GM21619 (cell line): ENCODE results near the gene TSHR.
"Not testable (repeated sequence)": the region's sequence is repeated elsewhere in the genome, so short reads cannot be mapped to it uniquely, and the experiment has no call there.

Experiments
- ATAC-seq: cut with Tn5 transposase; IDR thresholded peaks from one replicate; pipeline ENCODE4 v1.9.1; 2021; ENCODE audit not compliant: unreplicated experiment

The TSHR gene

DNA sequence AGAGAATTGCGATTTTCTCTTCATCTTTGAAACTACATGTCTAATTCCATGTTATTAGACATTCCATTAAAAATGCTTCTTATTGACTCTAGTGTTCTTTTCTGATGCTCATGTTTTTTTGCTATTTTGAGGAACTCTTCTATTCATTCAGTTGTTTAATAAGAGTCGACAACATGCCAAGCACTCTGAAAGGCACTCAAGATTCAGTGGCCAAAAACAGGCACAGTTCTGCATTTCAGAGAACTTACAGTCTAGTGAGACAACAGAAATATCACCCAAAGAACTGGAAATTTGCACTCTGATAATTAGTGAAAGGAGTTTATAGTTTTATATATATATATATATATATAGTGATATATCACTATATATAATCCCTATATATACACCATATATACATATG is 111.7 kb downstream of the TSHR start:
- no peak for ATAC-seq

DNA sequence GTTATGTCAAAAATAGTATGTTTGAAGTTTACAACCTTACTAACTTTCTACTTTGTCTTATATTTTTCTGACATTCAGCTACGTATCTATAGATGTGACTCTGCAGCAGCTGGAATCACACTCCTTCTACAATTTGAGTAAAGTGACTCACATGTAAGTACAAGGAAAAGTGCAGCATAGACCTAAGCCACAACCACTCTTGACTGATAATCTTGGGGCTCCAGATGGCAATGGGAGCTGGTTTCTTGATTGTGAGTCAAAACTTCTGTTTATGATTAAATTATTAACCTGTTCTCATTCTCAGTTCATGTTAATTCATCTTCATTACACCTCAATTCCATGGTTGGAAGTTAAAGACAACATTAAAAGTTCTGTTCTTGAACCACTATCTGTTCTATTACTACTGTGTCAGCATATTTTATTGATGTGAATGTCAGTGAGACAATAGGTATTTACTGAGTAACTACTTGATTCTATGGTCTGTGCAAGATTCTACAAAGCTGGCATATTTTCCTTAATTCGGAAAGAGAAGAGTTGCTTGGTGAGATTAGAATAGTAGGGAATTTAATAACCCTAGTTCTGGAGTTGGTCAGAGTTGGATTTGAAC is 112.9 kb downstream of the TSHR start:
- ATAC-seq: no peak

DNA sequence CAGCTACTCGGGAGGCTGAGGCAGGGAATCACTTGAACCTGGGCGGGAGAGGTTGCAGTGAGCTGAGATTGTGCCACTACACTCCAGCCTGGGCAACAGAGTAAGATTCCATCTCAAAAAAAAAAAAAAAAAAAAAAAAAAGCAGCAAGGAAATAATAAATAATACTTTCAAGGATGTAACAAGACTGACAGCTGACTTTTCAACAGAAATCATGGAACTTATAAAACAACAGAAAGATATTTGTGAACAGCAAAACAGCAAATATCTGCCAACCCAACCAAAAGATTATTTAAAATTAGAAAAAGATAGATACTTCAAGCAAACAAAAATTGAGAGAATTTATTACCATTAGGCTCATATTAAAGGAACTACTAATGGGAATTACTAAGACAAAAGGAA is 115.1 kb downstream of the TSHR start:
- no peak for ATAC-seq

DNA sequence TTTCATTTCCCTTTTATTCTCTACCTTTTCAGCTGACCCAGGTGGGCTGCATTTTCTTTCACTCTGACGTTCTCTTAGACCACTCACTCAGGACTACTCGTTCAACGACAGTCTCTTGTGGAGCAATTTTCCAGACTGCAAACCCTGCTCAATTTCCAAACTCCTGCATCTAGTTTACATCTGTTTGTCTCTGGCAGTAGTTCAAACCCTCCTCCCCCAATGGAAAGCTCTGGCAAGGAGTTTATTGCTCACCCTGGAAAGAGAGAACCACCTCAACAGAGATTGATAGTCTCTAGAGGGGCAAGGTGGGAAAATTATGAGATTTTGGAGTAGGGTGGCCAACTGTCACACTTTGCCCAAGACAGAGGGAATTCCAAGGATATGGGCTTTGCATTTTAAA is 130.2 kb downstream of the TSHR start:
- ATAC-seq: no peak

DNA sequence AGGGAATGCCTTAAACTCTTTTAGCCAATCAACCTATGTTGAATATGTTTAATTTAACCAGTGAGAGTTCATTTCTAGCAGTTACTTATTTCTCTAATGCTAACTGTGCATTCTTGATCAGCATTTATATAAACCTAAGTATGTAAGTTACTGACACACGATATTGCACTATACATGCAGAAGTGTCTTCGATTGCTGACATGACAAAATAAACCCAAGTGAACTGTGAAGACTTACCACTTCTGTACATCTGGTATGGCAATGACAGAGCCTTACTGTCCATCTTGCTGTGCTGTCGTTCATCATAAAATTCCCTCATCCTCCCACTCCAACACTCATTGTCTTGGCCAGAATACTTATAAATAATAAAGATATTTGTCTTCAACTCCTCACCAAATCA is 131.8 kb downstream of the TSHR start:
- no peak for ATAC-seq

DNA sequence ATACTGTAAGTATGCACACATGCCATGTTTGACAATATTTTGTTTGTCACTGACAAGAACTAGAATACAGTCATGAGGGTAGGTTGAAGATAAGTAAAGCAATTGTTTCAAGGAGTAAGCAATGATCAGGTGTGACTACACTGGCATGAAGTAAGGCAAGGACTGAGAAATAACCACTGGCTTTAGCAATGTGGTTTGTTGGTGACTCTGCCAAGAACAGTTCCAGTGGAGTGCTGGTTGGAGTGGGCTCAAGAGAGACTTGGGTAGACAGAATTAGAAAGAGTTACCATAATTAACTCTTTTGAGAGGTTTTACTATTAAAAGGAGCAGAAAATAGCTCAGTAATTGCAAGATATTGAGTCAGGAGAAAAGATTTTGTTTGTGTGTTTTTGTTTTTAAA is 135.7 kb downstream of the TSHR start:
- no peak for ATAC-seq

DNA sequence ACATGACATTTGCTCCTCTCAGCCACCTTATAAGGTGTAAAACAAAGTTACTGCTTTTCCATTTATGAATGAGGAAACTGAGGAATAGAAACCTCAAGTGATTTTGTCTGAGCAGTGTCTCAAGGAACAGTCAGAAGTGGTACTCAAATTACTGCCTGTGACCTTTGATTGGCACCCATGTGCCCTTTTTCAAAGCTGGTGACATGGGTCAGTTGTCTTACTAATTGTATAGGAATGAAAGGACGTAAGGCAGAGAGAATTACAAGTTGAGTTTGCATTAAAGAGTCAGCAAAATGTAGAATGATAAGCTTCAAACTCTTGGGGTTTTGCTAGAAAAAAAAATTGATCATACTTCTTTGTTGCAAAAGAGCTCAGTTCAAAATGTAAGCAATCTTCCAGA is 136.2 kb downstream of the TSHR start:
- ATAC-seq: no peak

DNA sequence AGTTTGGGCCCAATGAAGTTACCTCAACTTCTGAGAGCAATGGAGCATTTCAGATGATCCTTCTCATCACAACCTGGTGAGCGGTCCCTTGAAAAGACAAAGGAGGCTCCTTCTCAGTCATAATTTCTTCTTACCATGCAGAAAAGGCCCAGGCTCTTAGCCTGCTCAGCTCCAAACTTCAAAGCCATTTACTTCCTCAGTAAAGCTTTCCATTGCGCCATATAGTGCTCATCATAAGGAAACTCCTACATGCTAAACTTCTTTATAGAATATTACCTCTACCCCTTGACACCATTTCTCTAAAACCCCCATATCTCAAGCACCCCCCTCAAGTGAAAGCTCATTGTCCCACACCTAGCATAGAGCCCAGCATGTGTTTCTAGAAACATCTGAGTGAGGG is 138.2 kb downstream of the TSHR start:
- ATAC-seq: no peak

DNA sequence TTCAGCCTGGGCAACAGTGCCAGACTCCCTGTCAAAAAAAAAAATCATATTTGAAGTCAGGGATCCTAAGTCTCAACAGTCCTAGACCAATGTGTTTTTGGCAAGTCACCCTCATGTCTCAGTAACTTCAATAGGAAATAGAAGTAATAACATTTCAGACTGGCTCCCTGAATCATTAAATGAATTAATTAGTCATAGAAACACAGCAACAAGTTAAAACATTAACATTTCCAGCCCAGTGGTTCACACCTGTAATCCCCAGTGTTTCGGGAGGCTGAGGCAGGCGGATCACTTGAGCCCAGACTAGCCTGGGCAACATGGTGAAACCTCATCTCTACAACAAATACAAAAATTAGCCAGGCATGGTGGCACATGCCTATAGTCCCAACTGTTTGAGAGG is 140.1 kb downstream of the TSHR start:
- ATAC-seq: no peak

DNA sequence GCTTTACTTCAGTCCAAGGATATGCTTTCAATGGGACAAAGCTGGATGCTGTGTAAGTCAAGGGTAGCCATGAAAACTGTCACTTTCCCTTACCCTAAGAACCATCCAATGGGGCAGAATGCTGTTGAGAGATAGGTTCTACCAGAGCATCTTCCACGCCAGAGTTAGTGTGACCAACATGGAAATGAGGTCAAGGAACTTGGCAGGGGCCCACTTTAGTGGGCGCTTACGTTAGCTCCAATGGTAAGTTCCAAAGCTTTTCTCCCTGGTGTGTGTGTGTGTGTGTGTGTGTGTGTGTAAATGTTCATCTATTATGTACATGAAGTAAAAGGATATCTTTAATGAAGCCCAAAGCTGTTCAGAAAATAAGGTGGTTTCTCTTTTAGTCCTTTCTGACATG is 141.2 kb downstream of the TSHR start:
- ATAC-seq: no peak

DNA sequence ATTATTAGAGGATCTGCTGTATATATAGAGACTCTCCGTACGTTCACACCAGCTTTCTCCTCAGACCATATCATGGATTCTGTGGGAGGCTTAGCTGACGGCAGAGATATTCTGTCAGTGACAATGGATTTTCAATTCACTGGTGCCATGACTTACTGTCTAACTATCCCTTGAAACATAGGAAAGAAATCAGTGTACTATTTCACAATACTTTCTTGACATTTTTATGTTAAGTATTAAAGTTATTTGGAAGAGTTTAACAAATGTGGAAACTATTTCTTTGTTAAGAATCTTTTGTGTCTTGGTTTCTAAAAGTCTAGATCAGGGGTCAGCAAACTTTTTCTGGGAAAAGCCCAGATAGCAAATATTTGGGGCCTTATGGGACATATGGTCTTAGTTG is 146.8 kb downstream of the TSHR start:
- ATAC-seq: no peak

DNA sequence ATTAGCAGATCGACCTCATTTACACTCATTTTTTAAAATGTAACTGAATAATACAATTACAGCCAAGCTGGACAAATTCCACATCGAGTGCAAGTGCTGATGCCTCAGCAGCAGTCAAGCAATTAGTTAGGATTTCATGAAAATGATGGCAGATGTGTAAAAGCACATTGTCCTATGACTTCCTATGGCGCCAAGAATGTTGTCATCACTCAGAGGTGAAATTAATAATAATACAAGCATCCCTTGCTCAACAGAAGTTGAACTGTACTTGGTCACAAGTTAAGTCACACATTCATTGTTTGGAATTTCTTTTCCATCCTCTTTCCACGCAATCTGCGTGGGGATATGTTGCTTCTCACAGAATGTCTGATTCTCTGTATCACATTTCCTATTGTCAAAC is 148.0 kb downstream of the TSHR start:
- ATAC-seq: no peak

DNA sequence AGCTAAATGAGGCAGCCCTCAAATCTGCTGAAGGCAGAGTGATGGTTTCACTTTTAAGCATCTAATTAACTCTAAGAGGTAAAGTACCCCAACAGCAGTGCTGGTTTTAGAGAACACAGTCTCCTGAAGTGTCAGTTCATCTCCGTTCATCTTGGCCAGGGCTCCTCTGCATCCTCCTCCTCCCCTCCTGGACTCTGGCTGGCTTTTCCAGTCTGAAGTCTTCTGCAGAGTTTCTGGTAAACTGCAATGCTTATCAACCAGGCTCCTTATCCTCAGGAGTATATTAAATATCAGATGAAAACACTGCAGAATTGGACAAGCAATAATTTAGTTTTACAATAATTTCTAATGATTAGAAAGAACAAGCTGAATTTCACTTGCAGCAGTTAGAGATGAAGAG is 150.0 kb downstream of the TSHR start:
- no peak for ATAC-seq

DNA sequence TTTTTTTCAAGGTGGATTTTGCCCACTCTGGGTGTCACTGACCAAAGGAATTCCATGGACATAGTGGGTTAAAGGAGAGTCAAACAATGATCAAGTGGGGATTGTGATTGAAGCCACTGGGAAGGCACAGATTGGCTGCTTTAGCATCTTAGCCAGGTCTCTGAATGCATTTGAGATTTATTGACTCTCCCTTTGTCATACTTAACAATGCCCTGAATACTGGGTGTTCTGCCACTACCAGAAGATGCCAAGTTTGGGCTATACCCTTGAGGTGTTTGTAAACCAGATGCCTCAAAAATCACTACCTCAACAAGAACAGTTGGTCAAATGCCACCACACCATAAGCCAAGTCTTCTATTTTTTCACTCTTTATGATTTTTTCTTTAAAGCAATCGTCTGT is 150.5 kb downstream of the TSHR start:
- no peak for ATAC-seq

DNA sequence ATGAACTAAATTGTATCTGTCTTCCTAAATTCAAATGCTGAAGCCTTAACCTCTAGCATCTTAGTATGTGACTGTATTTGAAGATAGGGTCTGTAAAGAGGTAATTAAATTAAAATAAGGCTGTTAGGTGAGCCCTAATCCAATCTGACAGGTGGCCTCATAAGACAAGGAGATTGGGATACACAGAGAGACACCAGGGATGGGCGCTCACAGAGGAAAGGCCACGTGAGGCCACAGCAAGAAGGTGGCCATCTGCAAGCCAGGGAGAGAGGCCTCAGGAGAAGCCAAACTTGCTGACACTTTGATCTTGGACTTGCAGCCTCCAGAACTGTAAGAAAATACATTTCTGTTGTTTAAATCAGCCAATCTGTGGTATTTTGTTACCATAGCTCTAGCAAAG is 154.8 kb downstream of the TSHR start:
- no peak for ATAC-seq

DNA sequence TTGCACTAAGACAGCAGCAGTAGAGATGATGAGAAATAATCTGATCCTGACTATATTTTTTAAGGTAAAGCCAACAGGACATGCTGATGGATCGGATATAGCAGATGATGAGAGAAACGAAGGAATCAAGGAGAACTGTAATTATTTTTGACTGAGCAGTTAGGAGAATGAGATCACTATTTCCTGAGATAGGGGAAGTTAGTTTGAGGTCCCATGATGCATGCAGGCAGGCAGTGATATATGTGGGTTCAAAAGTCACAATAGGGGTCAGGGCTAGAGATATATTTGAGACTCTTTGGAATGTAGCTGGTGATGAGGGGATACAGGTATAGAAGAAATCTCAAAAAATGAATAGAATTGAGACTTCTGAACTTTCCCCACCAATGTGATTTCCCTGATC is 157.8 kb downstream of the TSHR start:
- ATAC-seq: no peak

DNA sequence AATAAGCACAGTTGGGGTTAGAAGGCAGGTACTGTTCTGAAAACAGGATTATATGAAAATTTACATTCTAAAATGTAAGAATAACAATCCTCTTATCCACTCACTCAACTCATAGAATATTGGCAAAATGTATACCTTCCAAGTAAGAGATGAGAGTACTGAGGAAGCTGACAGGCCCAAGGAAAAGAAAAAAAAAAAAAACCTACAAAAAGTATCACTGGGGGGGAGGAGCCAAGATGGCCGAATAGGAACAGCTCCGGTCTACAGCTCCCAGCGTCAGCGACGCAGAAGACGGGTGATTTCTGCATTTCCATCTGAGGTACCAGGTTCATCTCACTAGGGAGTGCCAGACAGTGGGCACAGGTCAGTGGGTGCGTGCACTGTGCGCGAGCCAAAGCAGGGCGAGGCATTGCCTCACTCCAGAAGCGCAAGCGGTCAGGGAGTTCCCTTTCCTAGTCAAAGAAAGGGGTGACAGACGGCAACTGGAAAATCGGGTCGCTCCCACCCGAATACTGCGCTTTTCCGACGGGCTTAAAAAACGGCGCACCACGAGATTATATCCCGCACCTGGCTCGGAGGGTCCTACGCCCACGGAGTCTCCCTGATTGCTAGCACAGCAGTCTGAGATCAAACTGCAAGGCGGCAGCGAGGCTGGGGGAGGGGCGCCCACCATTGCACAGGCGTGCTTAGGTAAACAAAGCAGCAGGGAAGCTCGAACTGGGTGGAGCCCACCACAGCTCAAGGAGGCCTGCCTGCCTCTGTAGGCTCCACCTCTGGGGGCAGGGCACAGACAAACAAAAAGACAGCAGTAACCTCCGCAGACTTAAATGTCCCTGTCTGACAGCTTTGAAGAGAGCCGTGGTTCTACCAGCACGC is 158.8 kb downstream of the TSHR start:
- not testable (repeated sequence) for ATAC-seq

DNA sequence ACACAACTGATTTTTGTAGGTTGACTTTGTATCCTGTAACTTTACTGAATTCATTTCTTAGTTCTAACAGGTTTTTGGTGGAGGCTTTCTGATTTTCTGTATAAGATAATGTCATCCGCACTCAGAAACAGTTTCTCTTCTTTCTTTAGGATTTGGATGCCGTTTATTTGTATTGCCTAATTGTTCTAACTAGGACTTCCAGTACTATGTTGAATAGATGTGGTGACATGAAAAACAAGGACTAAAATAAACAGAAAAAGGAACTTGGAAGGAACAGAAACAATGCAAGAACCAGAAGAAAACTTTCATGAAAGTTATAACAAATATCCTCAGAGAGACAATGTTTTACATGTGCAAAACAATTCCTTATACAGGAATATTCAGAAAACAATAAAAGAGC is 165.1 kb downstream of the TSHR start:
- ATAC-seq: no peak

DNA sequence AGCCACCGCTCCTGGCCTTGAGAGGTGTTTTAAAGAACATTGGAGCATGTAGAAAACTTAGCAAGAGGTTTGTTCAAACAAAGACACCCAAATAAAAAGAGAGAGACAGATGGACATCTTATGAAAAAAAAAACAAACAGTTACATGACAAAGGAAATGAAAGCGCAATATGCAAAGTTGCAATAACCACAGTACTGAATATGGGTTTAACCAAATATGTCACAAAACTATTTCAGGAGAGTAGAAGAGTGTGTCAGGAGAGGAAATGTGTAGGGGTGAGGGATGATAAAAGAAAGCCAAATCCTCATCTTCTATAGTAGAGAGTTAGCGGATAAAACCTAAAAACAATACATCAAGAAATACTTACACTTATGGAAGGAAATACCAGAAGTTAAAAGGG is 166.9 kb downstream of the TSHR start:
- ATAC-seq: peak; percentile 100

DNA sequence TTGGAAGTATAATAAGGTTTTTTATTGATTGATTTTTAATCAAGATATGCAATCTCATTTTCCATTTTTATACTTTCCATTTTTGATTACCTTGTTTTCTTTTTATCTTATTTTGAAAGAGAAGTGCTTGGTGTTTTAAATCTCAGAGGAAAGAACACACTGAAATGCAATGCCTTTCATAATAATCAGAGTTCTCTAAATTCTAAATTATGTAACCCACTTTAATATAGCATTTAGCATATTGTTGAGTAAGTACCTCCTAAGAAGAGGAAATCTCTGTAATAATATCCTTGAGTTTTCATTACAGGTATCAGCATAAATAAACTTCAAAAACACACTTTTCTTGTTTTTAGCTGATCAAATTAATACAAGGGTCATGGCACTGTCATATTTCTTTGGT is 168.4 kb downstream of the TSHR start:
- ATAC-seq: no peak

DNA sequence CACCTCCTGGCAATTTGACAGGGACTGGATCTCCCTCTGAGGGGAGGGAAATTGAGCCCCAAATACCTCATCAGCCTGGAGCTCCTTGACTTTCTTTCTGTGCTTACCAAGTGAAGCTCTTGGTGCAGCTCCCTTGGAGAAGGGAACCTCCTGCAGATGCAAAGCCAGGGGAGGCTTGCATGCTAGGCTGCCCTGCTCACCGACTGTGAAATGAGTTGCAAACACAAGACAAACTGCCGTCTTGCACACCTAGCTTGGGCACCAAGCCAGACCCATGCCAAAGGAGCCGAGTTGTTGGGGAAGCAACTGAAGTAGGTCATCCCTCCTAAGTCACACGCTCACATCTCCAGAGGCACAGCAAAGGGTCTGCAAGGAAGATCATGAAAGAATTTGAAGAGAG is 170.1 kb downstream of the TSHR start:
- no peak for ATAC-seq

DNA sequence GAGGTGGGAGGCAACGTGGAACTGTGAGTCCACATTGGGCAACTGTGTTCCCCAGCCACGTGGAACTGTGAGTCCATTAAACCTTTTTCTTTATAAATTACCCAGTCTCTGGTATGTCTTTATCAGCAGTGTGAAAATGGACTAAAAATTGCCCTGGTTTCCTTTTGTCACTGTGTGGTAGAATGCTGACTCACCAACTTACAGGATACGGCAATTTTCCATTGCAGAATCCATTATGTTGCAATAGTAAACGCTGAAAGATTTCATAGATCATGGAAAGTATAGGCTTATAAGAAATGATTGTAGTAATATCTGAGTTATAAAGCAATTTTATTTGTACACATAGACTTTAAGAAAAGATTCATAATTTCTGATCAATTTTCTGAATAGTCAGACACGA is 172.4 kb downstream of the TSHR start:
- ATAC-seq: no peak

DNA sequence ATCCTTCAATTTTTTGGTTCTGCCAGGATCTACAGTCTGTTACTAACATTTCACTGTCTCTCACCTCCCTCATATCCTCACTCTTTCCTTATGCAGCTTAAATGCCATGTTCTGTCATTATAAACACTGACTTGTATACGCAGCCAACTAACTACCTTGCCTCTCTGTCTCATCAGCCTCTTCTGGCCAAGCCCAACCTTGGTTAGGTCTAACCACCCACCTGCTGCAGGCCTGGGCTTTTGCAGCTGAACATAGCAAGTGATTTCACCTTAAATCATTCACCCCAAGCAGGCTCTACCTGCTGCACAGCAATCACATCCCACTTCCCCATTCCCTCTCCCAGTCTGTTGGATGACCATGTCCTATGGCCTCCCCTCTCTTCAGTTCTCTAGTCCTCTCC is 173.8 kb downstream of the TSHR start:
- ATAC-seq: no peak
